ENCODE results near the gene CCDC85C. TPM values are rescaled to one million over a fixed set of nuclear protein-coding genes. Genes with fewer than 3 reads are reported as not detected.
A peak's percentile ranks its signal among the peaks of the same experiment; 100 is the strongest.

The CCDC85C gene
- total and polyA plus RNA-seq, 2 experiments from 2014 or later = 4.5 to 24.9 TPM

DNA sequence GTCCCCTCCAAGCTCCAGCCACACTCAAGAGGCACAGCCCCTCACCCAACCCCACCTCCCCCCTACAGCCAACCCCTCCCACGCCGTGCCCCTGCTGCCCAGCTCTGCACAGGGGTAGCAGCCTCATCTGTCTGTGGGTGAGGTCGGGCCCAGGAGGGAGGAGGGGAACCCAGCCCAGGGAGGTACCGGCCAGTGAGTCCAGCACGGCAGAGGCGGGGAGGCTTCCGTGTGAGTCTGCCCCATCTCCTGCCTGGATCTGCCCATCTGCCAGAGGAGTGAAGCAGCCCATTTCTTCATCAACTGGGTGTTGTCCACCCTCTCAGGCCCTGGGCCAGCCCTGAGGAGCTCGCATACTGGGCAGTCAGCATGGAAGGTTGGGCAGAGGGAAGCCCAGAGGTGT is 68.6 kb downstream of the CCDC85C start (continued):
- TF ChIP-seq, protein P1, sequence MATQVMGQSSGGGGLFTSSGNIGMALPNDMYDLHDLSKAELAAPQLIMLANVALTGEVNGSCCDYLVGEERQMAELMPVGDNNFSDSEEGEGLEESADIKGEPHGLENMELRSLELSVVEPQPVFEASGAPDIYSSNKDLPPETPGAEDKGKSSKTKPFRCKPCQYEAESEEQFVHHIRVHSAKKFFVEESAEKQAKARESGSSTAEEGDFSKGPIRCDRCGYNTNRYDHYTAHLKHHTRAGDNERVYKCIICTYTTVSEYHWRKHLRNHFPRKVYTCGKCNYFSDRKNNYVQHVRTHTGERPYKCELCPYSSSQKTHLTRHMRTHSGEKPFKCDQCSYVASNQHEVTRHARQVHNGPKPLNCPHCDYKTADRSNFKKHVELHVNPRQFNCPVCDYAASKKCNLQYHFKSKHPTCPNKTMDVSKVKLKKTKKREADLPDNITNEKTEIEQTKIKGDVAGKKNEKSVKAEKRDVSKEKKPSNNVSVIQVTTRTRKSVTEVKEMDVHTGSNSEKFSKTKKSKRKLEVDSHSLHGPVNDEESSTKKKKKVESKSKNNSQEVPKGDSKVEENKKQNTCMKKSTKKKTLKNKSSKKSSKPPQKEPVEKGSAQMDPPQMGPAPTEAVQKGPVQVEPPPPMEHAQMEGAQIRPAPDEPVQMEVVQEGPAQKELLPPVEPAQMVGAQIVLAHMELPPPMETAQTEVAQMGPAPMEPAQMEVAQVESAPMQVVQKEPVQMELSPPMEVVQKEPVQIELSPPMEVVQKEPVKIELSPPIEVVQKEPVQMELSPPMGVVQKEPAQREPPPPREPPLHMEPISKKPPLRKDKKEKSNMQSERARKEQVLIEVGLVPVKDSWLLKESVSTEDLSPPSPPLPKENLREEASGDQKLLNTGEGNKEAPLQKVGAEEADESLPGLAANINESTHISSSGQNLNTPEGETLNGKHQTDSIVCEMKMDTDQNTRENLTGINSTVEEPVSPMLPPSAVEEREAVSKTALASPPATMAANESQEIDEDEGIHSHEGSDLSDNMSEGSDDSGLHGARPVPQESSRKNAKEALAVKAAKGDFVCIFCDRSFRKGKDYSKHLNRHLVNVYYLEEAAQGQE (IDR thresholded peaks at IDR 0.05; ENCODE audit: unreplicated experiment) = no peak
- TF ChIP-seq, protein P2, sequence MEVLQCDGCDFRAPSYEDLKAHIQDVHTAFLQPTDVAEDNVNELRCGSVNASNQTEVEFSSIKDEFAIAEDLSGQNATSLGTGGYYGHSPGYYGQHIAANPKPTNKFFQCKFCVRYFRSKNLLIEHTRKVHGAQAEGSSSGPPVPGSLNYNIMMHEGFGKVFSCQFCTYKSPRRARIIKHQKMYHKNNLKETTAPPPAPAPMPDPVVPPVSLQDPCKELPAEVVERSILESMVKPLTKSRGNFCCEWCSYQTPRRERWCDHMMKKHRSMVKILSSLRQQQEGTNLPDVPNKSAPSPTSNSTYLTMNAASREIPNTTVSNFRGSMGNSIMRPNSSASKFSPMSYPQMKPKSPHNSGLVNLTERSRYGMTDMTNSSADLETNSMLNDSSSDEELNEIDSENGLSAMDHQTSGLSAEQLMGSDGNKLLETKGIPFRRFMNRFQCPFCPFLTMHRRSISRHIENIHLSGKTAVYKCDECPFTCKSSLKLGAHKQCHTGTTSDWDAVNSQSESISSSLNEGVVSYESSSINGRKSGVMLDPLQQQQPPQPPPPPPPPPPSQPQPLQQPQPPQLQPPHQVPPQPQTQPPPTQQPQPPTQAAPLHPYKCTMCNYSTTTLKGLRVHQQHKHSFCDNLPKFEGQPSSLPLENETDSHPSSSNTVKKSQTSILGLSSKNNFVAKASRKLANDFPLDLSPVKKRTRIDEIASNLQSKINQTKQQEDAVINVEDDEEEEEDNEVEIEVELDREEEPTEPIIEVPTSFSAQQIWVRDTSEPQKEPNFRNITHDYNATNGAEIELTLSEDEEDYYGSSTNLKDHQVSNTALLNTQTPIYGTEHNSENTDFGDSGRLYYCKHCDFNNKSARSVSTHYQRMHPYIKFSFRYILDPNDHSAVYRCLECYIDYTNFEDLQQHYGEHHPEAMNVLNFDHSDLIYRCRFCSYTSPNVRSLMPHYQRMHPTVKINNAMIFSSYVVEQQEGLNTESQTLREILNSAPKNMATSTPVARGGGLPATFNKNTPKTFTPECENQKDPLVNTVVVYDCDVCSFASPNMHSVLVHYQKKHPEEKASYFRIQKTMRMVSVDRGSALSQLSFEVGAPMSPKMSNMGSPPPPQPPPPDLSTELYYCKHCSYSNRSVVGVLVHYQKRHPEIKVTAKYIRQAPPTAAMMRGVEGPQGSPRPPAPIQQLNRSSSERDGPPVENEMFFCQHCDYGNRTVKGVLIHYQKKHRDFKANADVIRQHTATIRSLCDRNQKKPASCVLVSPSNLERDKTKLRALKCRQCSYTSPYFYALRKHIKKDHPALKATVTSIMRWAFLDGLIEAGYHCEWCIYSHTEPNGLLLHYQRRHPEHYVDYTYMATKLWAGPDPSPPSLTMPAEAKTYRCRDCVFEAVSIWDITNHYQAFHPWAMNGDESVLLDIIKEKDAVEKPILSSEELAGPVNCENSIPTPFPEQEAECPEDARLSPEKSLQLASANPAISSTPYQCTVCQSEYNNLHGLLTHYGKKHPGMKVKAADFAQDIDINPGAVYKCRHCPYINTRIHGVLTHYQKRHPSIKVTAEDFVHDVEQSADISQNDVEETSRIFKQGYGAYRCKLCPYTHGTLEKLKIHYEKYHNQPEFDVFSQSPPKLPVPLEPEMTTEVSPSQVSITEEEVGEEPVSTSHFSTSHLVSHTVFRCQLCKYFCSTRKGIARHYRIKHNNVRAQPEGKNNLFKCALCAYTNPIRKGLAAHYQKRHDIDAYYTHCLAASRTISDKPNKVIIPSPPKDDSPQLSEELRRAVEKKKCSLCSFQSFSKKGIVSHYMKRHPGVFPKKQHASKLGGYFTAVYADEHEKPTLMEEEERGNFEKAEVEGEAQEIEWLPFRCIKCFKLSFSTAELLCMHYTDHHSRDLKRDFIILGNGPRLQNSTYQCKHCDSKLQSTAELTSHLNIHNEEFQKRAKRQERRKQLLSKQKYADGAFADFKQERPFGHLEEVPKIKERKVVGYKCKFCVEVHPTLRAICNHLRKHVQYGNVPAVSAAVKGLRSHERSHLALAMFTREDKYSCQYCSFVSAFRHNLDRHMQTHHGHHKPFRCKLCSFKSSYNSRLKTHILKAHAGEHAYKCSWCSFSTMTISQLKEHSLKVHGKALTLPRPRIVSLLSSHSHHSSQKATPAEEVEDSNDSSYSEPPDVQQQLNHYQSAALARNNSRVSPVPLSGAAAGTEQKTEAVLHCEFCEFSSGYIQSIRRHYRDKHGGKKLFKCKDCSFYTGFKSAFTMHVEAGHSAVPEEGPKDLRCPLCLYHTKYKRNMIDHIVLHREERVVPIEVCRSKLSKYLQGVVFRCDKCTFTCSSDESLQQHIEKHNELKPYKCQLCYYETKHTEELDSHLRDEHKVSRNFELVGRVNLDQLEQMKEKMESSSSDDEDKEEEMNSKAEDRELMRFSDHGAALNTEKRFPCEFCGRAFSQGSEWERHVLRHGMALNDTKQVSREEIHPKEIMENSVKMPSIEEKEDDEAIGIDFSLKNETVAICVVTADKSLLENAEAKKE (CRISPR knock-in tag; IDR thresholded peaks at IDR 0.05) = no peak
- no peak for TF ChIP-seq EZH2phosphoT487 (IDR thresholded peaks at IDR 0.05; ENCODE audit: unreplicated experiment)
- TF ChIP-seq JUNB (IDR thresholded peaks at IDR 0.05; ENCODE audit: unreplicated experiment) = no peak

DNA sequence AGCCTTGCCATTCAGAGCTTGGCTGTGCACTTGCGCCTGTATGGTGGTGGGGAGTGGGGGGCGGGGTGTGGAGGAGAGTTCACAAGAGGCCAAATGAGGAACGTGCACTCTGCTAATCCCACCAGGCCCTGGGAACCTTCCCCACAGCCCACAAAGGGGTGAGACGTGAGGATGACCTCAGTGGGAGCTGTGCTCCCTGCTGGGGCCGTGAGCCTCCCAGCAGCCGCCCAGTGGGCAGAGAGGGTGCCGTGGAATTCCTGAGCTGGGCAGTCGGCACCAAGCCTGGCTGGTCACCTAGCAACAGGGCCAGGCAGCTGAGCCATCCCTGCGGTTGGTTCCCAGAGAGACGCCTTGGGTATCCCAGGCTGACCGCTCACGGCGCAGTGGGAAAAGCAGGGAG is 69.1 kb downstream of the CCDC85C start:
- no peaks in the 10 kb centered on the region; the same call in 1 of the 2 replicates for H4K20me1 ChIP-seq (replicated peaks; ENCODE audit: insufficient read depth)
- H3K4me2 ChIP-seq = no peak overlapping the region

More for the DNA sequence above, 69.1 kb downstream of the CCDC85C start:
- Histone ChIP-seq H3K79me2 (replicated peaks; ENCODE audit: insufficient read depth) (peaks cover 36% of the 10 kb centered on the region), H3K27me3 (ENCODE audit: insufficient read depth) (no peaks in the 10 kb centered on the region), H3K27ac (ENCODE audit: low read depth) (no peak overlapping the region), H2AFZ (no peak overlapping the region), H3F3A (replicated peaks; ENCODE audit: low read depth) (0 out of 2 replicates have a peak, but pooled peaks cover 3% of the 10 kb centered on the region), H3K9me2 (ENCODE audit: insufficient read depth) (no peaks in the 10 kb centered on the region), H3K36me3 (ENCODE audit: insufficient read depth) (no peaks in the 10 kb centered on the region), H3K4me3 (no peak overlapping the region), H3K4me1 (ENCODE audit: insufficient read depth) (peaks cover 16% of the 10 kb centered on the region)
- ATAC-seq (peak; percentile 3; the same call in 1 of the 3 replicates), DNase-seq (ENCODE audit: low spot score) (no peak)
- H3K4me3 Mint-ChIP-seq = no peak overlapping the region
- H3K27me3 Mint-ChIP-seq (ENCODE audit: insufficient read depth, low read depth, poor library complexity) = peaks cover 22% of the 10 kb centered on the region
- TF ChIP-seq, protein P1 (IDR thresholded peaks at IDR 0.05; ENCODE audit: unreplicated experiment) = no peak
- TF ChIP-seq EZH2 (IDR thresholded peaks at IDR 0.05; ENCODE audit: low read depth, unreplicated experiment) = no peak
- peaks cover 39% of the 10 kb centered on the region for H3K4me1 Mint-ChIP-seq
- H3K36me3 Mint-ChIP-seq (ENCODE audit: low read depth) = no peaks in the 10 kb centered on the region
- H3K9me3 Mint-ChIP-seq = no peaks in the 10 kb centered on the region
- H3K27ac Mint-ChIP-seq = no peak overlapping the region
